K562 (cell line): ENCODE measurements around the gene TRIM65. TPM values are rescaled to one million over a fixed set of nuclear protein-coding genes. Genes with fewer than 3 reads are reported as not detected.

ENCODE experiments used
- ETV5 ChIP-seq: sonication (generic); formaldehyde crosslinking; IDR thresholded peaks from 2 replicates; pipeline ENCODE4 v1.4.0; 2020; ENCODE audit warnings: low read depth, mild to moderate bottlenecking, missing genetic modification reagents
- HMBOX1 ChIP-seq: sonication (generic); IDR thresholded peaks from 2 replicates; pipeline ENCODE4 v1.6.1; 2016
- MAX ChIP-seq: sonication (generic); formaldehyde crosslinking; IDR thresholded peaks from 2 replicates; pipeline ENCODE4 v1.9.0; 2022; ENCODE audit warnings: mild to moderate bottlenecking, missing genetic modification reagents
- MAZ ChIP-seq, 2 experiments: fragments of 450-650 bp in 1 of 2; sonication (generic) in 1 of 2; formaldehyde crosslinking; IDR thresholded peaks in 1 of 2; conservative IDR thresholded peaks in 1 of 2; 2 replicates each; pipeline versions ENCODE4 v1.4.0 to v1.5.0; 2020; ENCODE audit warnings: mild to moderate bottlenecking in 1 of 2, missing genetic modification reagents in 1 of 2
- NFE2 ChIP-seq: IDR thresholded peaks from 2 replicates; pipeline ENCODE4 v1.6.1; 2014; ENCODE audit warnings: antibody characterized with exemption, low read depth
- POLR2A ChIP-seq: fragments of 450-650 bp; conservative IDR thresholded peaks from 2 replicates; pipeline ENCODE4 v1.6.1; 2016
- RBFOX2 ChIP-seq: fragments of 200-400 bp; formaldehyde crosslinking; IDR thresholded peaks from 2 replicates; pipeline ENCODE4 v1.6.1; 2017; ENCODE audit warnings: low read depth, mild to moderate bottlenecking, low read length, moderate library complexity
- TAF1 ChIP-seq: IDR thresholded peaks from 2 replicates; pipeline ENCODE4 v1.6.1; 2011; ENCODE audit warnings: mild to moderate bottlenecking, low read length, moderate library complexity; ENCODE audit not compliant: insufficient read depth, control insufficient read depth, severe bottlenecking; ENCODE audit errors: extremely low read depth
- VEZF1 ChIP-seq: fragments of 200-800 bp; sonication (Bioruptor generic); IDR thresholded peaks from 2 replicates; pipeline ENCODE4 v1.6.1; 2017; ENCODE audit warnings: missing genetic modification characterization, missing compliant biosample characterization
- ZBTB11 ChIP-seq, 3 experiments: fragments of 200-800 bp in 1 of 3; fragments of 250-450 bp in 1 of 3; fragments of 450-650 bp in 1 of 3; sonication (Bioruptor Pico) in 1 of 3; sonication (Bioruptor generic) in 1 of 3; formaldehyde crosslinking in 1 of 3; IDR thresholded peaks; 2 replicates each; pipeline versions ENCODE4 v1.6.1 to v1.8.0; 2016 to 2022; ENCODE audit warnings: mild to moderate bottlenecking in 2 of 3, missing genetic modification characterization in 2 of 3, missing compliant biosample characterization in 1 of 3, moderate library complexity in 1 of 3
- ZNF766 ChIP-seq: fragments of 200-800 bp; sonication (Bioruptor generic); conservative IDR thresholded peaks from 2 replicates; pipeline ENCODE4 v1.6.1; 2016; ENCODE audit warnings: missing genetic modification characterization, missing compliant biosample characterization
- polyA plus RNA-seq, 8 experiments: library from polyadenylated mRNA; depleted of rRNA in 4 of 8; stranded (reverse) in 5 of 8; unstranded in 3 of 8; fragments of >200 nt; fragmentation: Nextera tagmentation in 2 of 8; fragmentation: Illumina TruSeq in 1 of 8; extraction: Ambion mirVana in 2 of 8; extraction: Trizol in 1 of 8; gene quantifications; 2 replicates each; pipeline versions ENCODE4 v1.2.1 to v1.2.3, GENCODE V29; 2011 to 2014; ENCODE audit warnings: inconsistent platforms in 1 of 8, missing spikeins in 1 of 8
- total RNA-seq, 7 experiments: library from RNA; depleted of rRNA in 6 of 7; stranded (reverse); fragments of >200 nt in 6 of 7; fragmentation: Illumina TruSeq in 2 of 7; extraction: Trizol in 2 of 7; gene quantifications; 2 replicates each; pipeline versions ENCODE4 v1.2.1 to v1.2.3, GENCODE V29; 2011 to 2021; ENCODE audit warnings: low replicate concordance in 1 of 7

Gene TRIM65
- total and polyA plus RNA-seq, 9 of the 15 experiments (the other 6 are each of a cell fraction or from before 2014, with no cell fraction given): 2.8 to 45.7 (median 22.9) TPM

GRCh38 chr17:75878174-75878998, 18.4 kb downstream of the TRIM65 start, which contains the start of gene TRIM47 (continued):
- TF ChIP-seq VEZF1 (peak; percentile 62), ZBTB11 (CRISPR knock-in tag; IDR thresholded peaks at IDR 0.05) (peak in 1 of 3 experiments; percentile 77; a peak in 2 of 6 replicates), NFE2 (peak; percentile 66), POLR2A (0 out of 2 replicates have a peak, but pooled peaks have one; percentile 35), MAZ (CRISPR knock-in tag; conservative IDR thresholded peaks at IDR 0.05 in 1 of 2, IDR thresholded peaks at IDR 0.05 in 1 of 2) (peak in 1 of 2 experiments; percentile 29; a peak in 1 of 4 replicates), RBFOX2 (peak; percentile 66; the same call in 1 of the 2 replicates), ETV5 (CRISPR knock-in tag) (no peak; the same call in 1 of the 2 replicates), TAF1 (peak; percentile 12), ZNF766 (CRISPR knock-in tag) (0 out of 2 replicates have a peak, but pooled peaks have one; percentile 32), HMBOX1 (no peak), MAX (CRISPR knock-in tag) (peak; percentile 71)
